Measurements from ENCODE around the gene MAPK1.

- TF ChIP-seq EZH2 (IDR thresholded peaks at IDR 0.05; ENCODE audit: insufficient read depth, poor library complexity, severe bottlenecking) (no peak), EZH2phosphoT487 (IDR thresholded peaks at IDR 0.05; ENCODE audit: insufficient read depth, low read depth) (no peak)
Observed at GRCh38 chr22:21713428-21714058, 153.9 kb downstream of the MAPK1 start.
